NCI-H446 (cell line): ENCODE data around the gene UBALD1.

Source experiments
- DNase-seq, 2 experiments: peaks; one replicate each; lab custom pipeline; 2025; lab: John Stamatoyannopoulos, UW

The UBALD1 gene

GRCh38 chr16:4614571-4615383 is at the start of gene UBALD1:
Gene UBALD1, minus strand, starts transcription at chr16:4614888. Its CDS starts 91 bp downstream, at chr16:4614797.
- peak; percentile 71 to 88 for DNase-seq

DNA sequence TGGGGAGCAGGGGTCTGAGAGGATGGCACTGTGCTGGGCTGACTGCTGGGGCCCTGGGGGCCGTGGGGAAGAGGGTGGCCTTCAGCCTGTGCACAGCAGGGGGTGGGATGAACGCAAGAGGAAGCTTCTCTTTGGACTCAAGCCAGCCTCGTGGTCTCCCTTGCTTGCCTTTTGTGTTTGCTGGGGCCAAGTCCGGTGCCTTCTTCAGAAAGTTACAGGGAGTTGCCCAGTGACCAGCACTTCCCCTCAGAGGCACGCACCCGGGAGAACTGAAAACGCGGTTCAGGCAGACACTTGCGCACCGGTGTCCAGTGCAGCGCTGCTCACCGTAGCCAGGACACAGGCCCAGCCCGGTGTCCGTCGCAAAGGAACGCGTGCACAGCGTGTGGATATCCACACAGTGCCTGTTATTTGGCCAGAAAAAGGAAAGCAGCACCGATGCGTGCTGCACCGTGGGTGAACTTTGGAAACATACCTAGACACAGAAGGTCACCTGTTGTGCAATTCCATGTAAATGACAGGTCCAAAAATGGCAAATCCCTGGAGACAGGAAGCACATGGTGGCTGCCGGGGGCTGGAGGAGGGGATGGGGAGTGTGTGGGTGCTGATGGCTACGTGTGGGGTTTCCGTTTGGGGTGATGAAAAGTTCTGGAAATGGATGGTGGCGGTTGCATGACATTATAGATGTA is 49.2 kb upstream of the UBALD1 start:
- no peak for DNase-seq

GRCh38 chr16:4663465-4663776 is 48.7 kb upstream of the UBALD1 start:
- no peak for DNase-seq

DNA sequence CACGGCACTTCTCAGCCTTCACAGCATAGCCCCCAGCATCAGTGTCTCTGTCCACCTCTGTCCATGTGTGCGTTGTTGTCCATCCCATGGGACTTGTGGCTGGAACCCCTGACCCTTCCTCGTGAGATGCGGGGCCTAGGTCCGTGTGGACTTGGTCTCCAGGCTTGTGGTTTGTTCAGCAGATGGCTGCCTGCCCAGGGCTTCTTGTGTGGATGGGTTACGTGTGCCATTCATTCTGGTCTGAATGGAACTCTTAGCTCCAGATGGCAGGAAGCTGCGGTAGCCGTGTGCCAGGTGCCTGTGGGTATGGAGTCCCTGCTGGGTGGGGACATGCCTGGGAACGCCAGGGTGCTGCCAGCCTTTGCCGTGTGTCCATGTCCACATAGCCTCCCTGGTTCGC is 47.0 kb upstream of the UBALD1 start:
- peak in 1 of 2 experiments; percentile 43 for DNase-seq

DNA sequence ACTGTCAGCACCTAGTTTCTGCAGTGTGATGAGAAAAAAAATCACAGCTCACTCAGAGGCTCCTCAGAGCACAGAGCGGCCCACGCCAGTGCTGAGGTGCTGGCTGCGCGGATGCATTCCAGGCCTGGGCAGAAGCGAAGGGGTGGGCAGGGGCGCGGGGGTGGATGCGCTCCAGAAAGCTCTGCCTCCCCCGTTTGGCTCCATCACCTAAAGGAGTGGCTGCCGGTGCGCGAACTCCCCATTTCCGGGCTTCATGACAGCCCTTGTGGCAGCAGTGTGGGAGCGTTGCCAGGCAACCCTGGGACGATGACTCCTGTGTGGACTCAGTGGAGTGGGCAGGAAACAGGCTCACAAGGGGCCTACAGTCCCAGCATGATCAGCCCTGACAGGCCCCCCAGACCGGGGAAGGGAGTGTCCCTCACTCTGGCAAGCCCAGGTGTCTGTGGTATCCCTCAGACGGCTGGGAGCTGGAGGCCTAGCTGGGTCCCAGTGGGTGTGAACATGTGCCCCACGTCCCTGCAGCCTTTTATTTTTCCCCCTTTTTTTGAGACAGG is 45.8 kb upstream of the UBALD1 start:
- no peak for DNase-seq

- DNase-seq = no peak
Observed at GRCh38 chr16:4659363-4660353, 45.0 kb upstream of the UBALD1 start.

DNA sequence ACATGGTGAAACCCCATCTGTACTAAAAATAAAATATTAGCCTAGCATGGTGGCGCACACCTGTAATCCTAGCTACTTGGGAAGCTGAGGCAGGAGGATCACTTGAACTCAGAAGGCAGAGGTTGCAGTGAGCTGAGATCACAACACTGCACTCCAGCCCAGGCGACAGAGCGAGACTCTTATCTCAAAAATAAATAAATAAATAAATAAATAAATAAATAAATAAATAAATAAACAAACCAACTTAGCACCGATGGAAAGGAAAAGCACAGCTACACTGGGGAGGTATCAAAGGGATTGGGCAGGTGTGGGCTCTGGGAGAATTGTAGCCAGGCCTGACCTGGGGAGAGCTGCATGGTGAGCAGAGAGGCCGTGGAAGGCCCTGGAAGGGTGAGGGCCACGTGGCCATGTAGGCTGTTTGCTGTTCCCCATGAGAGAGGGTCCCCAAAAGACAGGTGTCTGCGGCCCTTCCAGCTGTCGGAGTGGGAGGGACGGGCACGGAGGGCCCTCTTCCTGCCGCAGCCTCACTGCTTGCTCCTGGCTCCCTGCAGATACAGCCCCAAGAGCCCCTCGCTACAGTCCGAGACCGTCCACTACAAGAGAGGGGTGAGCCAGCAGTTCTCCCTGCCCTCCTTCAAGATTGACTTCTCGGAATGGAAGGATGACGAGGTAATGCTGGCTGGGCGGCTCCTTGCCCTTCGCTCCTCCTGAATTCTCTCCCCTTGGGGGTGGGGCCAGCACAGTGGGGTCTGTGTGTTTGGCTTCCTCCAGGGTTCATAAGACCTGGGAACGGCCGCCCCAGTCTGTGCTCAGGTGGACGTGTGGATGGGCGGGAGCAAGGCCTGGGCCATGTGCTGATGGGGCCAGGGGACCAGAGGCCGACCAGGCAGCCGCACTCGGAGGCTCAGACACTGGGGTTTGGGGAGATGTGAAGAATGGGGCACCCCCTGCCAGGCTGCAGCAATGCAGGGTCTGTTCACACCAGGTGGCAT is 42.3 kb upstream of the UBALD1 start:
- no peak for DNase-seq

- no peak for DNase-seq
Observed at GRCh38 chr16:4656221-4656620, 41.5 kb upstream of the UBALD1 start.

- no peak for DNase-seq
Observed at GRCh38 chr16:4655801-4656200, 41.1 kb upstream of the UBALD1 start.

DNA sequence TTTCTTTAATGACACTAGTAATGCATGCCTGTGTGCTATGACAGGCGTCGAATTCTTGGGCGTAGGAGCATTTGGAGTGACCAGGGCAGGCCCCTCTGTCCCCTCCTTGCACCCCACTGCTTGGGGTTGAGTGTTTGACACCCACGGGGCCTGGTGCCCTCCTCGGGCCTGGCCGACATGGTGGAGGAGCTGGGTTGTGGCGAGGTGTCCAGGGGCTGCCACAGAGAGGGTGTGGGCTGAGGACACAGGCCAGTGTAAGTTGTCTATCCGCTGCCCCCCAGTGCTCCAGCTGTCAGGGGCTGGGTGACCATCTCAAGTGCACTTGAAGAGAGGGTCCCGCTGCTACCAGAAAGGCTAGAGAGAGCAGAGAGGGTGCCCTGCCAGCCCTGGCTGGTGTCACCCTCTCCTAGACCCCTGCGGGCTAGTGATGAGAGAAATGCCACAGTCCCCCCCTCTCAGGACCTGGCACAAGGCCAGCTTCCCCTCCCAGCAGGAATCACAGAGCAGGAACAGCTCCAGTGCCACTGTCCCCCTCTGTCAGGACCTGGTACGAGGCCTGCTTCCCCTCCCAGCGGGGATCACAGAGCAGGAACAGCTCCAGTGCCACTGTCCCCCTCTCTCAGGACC is 40.4 kb upstream of the UBALD1 start:
- no peak for DNase-seq

GRCh38 chr16:4654011-4654963 is 39.6 kb upstream of the UBALD1 start:
- no peak for DNase-seq

- no peak for DNase-seq
Observed at GRCh38 chr16:4652561-4652960, 37.9 kb upstream of the UBALD1 start.

GRCh38 chr16:4651827-4652226 is 37.1 kb upstream of the UBALD1 start:
- no peak for DNase-seq

DNA sequence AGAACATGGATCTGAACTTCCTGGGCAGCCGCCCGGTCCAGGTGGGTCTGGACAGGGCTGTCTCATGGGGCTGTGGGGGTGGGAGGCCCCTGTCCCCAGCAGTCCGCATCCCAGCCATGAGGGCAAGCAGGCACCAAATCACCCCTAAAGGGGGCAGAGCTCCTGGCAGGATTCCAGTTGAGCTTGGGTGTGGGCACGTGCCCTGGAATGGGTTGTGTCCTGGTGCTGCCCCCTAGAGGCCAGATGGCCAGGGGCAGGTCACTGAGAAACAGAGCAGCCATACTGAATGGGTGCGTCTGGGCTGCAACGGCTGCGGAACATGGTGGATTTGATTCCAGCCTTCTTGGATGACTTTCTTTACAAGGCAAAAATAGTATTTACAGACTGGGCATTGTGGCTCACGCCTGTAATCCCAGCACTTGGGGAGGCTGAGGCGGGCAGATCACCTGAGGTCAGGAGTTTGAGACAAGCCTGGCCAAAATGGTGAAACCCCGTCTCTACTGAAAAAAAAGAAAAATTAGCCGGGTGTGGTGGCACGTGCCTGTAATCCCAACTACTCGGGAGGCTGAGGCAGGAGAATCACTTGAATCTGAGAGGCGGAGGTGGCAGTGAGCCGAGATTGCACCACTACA is 35.9 kb upstream of the UBALD1 start:
- DNase-seq = peak; percentile 2 to 51

DNA sequence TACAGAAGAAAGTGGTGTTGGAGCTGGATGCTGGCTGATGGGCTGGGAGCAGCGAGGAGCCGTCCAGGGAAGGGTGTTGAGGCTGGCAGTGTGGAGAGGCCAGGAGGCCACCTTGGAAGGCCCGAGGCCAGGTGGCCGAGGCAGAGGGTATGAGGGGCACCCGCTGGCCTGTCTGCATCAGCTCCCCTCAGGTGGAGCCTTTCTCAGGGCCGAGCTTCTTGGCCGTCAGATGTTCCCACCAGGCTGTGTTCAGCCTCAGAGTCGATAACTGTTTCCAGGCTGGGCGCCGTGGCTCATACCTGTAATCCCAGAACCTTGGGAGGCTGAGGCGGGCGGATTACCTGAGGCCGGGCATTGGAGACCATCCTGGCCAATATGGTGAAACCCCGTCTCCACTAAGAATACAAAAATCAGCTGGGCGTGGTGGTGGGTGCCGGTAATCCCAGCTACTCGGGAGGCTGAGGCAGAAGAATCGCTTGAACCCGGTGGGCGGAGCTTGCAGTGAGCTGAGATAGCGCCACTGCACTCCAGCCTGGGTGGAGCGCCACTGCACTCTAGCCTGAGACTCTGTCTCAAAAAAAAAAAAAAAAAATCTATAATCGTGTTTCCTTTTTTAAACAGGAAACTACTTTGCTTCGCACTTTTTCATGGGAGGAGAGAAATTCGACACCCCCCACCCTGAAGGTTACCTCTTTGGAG is 35.2 kb upstream of the UBALD1 start:
- no peak for DNase-seq

DNA sequence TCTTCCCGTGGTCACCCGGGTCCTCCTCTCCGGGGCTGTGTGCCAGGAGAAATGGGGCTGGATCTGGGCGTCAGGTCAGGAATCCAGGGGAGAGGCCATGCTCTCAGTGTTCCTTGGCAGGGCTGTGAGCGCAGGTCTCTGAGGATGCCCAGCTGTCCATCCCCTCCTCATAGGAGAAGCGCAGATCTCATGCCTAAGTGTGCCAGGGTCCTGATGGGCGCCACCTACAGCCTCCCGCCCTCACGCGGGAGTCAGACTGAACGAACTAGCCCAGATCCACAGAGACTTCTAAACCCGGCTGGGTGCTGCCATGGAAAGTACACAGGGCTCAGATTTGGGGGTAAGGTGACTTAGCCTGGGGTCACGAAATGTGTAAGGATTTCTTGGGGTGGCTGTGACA is 34.2 kb upstream of the UBALD1 start:
- DNase-seq = no peak

GRCh38 chr16:4647644-4647980 is 32.9 kb upstream of the UBALD1 start:
- DNase-seq = no peak
